ENCODE results near the gene AIPL1. TPM values are rescaled to one million over a fixed set of nuclear protein-coding genes. Genes with fewer than 3 reads are reported as not detected.

Gene AIPL1
- total RNA-seq, 2 experiments from 2014 or later = not detected

DNA sequence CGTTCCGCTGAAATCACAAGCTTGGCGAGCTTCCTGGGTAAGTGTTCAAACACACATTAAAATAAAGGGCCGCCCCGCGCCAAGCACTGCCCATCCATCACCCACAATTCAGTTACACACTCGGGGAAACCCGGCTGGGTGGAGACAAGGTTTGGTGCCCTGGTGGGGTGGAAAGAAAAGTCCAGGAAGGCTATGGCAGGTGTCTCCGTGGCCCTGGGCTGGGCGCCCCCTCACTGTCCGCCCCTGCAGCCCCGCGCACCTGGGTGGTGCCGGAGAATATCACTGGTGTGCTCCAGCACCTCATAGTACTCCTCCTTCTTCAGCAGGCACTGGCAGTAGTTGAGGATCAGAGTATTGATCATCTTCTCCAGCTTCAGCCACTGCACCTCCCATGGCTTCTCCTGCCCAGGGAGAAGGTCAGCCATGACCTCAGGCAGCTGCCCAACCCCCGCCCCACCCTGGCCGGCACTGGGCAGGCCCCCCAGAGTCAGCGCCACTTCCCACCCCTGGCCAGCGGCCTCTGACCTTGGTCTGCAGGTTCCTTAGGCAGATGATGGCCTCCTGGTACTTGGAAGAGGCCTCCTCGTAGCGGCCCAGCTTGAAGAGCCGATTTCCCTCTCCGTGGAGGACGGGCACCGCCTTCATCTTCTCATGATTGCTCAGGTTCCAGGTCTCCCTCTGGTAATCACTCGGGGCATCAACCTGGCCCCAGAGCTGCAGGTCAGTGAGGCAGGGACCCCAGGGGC is 8.4 kb downstream of the AIPL1 start:
- H3K27ac ChIP-seq (ENCODE audit: low read depth, low read length, poor library complexity, severe bottlenecking) = no peak overlapping the region
- no peak overlapping the region for H2AFZ ChIP-seq (ENCODE audit: low read length)
- H3K4me2 ChIP-seq (ENCODE audit: low read length) = no peak overlapping the region
- ChIA-PET POLR2A (no interaction called here), CTCF (ENCODE audit: unreplicated experiment) (no interaction called here)
- BruUV-seq (replicated peaks) = no TSS peak
- no peaks in the 10 kb centered on the region for H3K36me3 ChIP-seq (ENCODE audit: insufficient read depth, low read length)
- no peaks in the 10 kb centered on the region for H4K20me1 ChIP-seq (ENCODE audit: insufficient read depth, low read length)
- intact Hi-C loops (cut with micrococcal nuclease; ENCODE audit: unreplicated experiment) = no loop called here
- DNase-seq (ENCODE audit: low spot score) = no peak
- TF ChIP-seq, protein P1, sequence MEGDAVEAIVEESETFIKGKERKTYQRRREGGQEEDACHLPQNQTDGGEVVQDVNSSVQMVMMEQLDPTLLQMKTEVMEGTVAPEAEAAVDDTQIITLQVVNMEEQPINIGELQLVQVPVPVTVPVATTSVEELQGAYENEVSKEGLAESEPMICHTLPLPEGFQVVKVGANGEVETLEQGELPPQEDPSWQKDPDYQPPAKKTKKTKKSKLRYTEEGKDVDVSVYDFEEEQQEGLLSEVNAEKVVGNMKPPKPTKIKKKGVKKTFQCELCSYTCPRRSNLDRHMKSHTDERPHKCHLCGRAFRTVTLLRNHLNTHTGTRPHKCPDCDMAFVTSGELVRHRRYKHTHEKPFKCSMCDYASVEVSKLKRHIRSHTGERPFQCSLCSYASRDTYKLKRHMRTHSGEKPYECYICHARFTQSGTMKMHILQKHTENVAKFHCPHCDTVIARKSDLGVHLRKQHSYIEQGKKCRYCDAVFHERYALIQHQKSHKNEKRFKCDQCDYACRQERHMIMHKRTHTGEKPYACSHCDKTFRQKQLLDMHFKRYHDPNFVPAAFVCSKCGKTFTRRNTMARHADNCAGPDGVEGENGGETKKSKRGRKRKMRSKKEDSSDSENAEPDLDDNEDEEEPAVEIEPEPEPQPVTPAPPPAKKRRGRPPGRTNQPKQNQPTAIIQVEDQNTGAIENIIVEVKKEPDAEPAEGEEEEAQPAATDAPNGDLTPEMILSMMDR (conservative IDR thresholded peaks at IDR 0.05; ENCODE audit: low read length) = no peak
- TF ChIP-seq EZH2phosphoT487 (IDR thresholded peaks at IDR 0.05; ENCODE audit: borderline replicate concordance, low read depth, low read length) = no peak
- no peaks in the 10 kb centered on the region; the same call in 1 of the 2 replicates for H3K9me3 ChIP-seq (ENCODE audit: low read length)
- H3K4me1 ChIP-seq (ENCODE audit: insufficient read depth, low read length, poor library complexity, severe bottlenecking) = peaks cover 7% of the 10 kb centered on the region
- no peaks in the 10 kb centered on the region for H3K79me2 ChIP-seq (ENCODE audit: insufficient read depth, low read depth, low read length)
- no peak overlapping the region for H3K4me3 ChIP-seq (ENCODE audit: low read depth, low read length, poor library complexity, severe bottlenecking)
- no peaks in the 10 kb centered on the region for H3K9me2 ChIP-seq (ENCODE audit: insufficient read depth, low read length)

DNA sequence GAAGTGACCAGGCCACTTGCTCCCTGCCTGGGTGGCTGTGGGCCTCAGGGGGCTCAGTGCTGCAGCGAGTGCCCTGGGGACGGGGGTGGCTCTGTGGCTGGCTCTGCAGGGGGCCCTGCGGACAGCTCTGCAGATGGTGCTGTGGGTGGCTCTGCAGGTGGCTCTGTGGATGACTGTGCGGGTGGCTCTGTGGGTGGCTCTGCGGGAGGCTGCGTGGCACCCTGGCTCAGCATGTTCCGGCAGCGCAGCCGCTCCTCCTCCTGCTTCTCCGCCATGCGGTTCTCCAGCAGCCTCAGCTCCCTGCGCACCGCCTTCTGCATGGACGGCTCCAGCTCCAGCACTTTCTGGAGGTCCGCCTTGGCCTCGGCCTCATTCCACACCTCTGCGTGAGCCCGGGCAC is 9.5 kb downstream of the AIPL1 start:
- Histone ChIP-seq H3K4me1 (ENCODE audit: insufficient read depth, low read length, poor library complexity, severe bottlenecking) (peaks cover 7% of the 10 kb centered on the region), H3K9me3 (ENCODE audit: low read length) (no peaks in the 10 kb centered on the region), H3K9me2 (ENCODE audit: insufficient read depth, low read length) (no peaks in the 10 kb centered on the region), H3K79me2 (ENCODE audit: insufficient read depth, low read depth, low read length) (no peaks in the 10 kb centered on the region), H3K4me2 (ENCODE audit: low read length) (no peak overlapping the region), H3K36me3 (ENCODE audit: insufficient read depth, low read length) (no peaks in the 10 kb centered on the region), H2AFZ (ENCODE audit: low read length) (no peak overlapping the region), H3K4me3 (ENCODE audit: low read depth, low read length, poor library complexity, severe bottlenecking) (no peak overlapping the region), H4K20me1 (ENCODE audit: insufficient read depth, low read length) (no peaks in the 10 kb centered on the region), H3K27ac (ENCODE audit: low read depth, low read length, poor library complexity, severe bottlenecking) (no peak overlapping the region)
- intact Hi-C loops (cut with micrococcal nuclease; ENCODE audit: unreplicated experiment) = no loop called here
- no peak for DNase-seq (ENCODE audit: low spot score)
- TF ChIP-seq, protein P1 (conservative IDR thresholded peaks at IDR 0.05; ENCODE audit: low read length) = no peak
- TF ChIP-seq EZH2phosphoT487 (IDR thresholded peaks at IDR 0.05; ENCODE audit: borderline replicate concordance, low read depth, low read length) = no peak
- POLR2A ChIA-PET = no interaction called here
- CTCF ChIA-PET (ENCODE audit: unreplicated experiment) = no interaction called here
- BruUV-seq (replicated peaks) = no TSS peak

DNA sequence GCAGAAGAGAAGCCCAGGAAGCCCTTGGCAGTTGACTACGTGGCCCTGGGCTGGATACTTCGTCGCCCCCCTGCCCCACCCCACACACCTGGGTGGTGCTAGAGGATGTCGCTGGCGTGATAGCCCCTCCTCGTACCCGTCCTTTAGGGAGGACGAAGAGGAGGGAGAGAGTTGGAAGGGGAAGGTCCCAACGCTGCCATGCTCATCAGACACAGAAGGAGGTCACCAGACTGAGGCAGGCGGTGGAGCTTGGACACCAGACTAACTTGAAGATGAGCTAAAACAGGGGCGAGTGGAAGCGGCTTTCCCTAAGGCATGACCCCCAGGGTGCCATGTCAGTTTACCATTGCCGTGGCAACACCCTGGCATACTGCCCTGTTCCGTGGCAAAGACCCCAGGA is 11.0 kb downstream of the AIPL1 start:
- no peak for DNase-seq (ENCODE audit: low spot score)
- H3K9me3 ChIP-seq (ENCODE audit: low read length) = no peaks in the 10 kb centered on the region
- no peak overlapping the region for H3K4me2 ChIP-seq (ENCODE audit: low read length)
- H3K36me3 ChIP-seq (ENCODE audit: insufficient read depth, low read length) = no peaks in the 10 kb centered on the region
- no peak overlapping the region for H2AFZ ChIP-seq (ENCODE audit: low read length)
- no peak overlapping the region for H3K4me3 ChIP-seq (ENCODE audit: low read depth, low read length, poor library complexity, severe bottlenecking)
- H3K79me2 ChIP-seq (ENCODE audit: insufficient read depth, low read depth, low read length) = no peaks in the 10 kb centered on the region
- no peaks in the 10 kb centered on the region for H4K20me1 ChIP-seq (ENCODE audit: insufficient read depth, low read length)
- intact Hi-C loops (cut with micrococcal nuclease; ENCODE audit: unreplicated experiment) = loop anchor here (5.0 kb wide), 1 partner anchor 717 kb away; no protein-coding TSS in a partner anchor
- ChIA-PET POLR2A (no interaction called here), CTCF (ENCODE audit: unreplicated experiment) (no interaction called here)
- H3K27ac ChIP-seq (ENCODE audit: low read depth, low read length, poor library complexity, severe bottlenecking) = no peak overlapping the region
- no peaks in the 10 kb centered on the region for H3K9me2 ChIP-seq (ENCODE audit: insufficient read depth, low read length)
- no TSS peak for BruUV-seq (replicated peaks)
- peaks cover 7% of the 10 kb centered on the region for H3K4me1 ChIP-seq (ENCODE audit: insufficient read depth, low read length, poor library complexity, severe bottlenecking)
- TF ChIP-seq EZH2phosphoT487 (IDR thresholded peaks at IDR 0.05; ENCODE audit: borderline replicate concordance, low read depth, low read length) = no peak
- TF ChIP-seq, protein P1 (conservative IDR thresholded peaks at IDR 0.05; ENCODE audit: low read length) = no peak
